IPS DF 4.7 (cell line): Measurements from ENCODE around the gene PM20D1.
"Not testable (repeated sequence)": the region's sequence is repeated elsewhere in the genome, so short reads cannot be mapped to it uniquely, and the experiment has no call there.

Experiments used
- DNase-seq: peaks from one replicate; pipeline ENCODE4 v3.0.0-alpha.2; 2013; ENCODE audit warnings: low spot score; ENCODE audit errors: extremely low read depth

The PM20D1 gene, protein sequence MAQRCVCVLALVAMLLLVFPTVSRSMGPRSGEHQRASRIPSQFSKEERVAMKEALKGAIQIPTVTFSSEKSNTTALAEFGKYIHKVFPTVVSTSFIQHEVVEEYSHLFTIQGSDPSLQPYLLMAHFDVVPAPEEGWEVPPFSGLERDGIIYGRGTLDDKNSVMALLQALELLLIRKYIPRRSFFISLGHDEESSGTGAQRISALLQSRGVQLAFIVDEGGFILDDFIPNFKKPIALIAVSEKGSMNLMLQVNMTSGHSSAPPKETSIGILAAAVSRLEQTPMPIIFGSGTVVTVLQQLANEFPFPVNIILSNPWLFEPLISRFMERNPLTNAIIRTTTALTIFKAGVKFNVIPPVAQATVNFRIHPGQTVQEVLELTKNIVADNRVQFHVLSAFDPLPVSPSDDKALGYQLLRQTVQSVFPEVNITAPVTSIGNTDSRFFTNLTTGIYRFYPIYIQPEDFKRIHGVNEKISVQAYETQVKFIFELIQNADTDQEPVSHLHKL

DNA sequence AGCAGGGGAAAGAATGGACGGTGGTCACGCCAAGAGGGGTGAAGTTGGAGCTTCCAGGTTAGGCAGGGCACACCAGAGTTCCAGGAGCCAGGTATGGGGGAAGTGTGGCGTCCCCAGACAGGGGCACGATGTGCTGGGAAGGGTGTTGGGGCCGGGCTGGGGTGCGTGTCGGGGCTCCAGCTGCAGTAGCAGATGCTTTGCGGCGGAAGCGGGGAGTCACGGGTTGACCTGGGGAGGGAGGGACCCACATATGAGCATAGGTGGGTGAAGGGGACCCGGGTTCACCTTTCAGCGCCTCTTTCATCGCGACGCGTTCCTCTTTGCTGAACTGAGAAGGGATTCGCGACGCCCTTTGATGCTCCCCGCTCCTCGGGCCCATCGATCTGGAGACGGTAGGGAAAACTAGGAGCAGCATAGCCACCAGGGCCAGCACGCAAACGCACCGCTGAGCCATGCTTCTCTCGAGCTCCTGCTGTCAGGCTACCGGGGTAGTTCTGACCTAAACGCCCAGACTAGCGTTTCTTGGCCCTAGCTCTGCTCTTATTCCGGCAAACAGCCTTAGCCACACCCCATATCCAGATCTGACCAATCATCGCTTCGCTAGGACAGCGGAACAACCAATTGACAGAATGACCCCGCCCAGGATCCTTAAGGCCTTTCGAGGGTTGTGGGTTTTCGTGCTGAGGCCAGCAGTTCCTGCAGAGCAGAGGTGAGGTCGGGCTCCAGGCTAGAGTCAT is at the start of gene PM20D1:
TSS of gene PM20D1 (minus strand) at position 514 of the 737 bp plus-strand sequence. CDS start at position 454, 60 bp downstream.
- peak; percentile 46 for DNase-seq

DNA sequence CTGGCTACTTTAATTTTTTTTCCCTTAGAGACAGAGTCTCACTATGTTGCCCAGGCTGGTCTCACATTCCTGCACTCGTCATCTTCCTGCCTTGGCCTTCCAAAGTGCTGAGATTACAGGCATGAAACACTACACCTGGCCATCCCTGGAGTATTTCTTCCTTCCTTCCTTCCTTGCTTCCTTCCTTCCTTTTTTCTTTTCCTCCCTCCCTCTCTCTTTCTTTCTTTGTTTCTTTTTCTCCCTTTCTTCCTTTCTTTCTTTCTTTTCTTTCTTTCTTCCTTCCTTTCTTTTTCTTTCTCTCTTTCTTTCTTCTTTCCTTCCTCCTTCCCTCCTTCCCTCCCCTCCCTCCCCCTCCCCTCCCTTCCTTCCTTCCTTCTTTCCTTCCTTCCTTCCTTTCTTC is 46.4 kb upstream of the PM20D1 start:
- no peak for DNase-seq

DNA sequence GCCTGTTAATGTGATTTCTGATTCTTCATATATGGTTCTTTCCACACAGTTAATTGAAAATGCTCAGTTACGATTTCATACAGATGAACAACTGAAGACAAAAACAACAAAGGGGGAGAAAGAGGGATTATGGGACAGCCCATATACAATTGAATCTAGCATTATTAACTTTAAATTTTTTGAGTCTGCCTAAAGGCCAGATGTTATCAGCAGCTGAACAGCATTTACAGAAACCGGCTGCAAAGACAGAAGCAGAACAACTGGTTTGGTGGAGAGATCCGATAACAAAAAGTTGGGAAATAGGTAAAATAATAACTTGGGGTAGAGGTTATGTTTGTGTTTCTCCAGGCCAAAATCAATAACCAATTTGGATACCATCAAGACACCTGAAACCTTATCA is 44.2 kb upstream of the PM20D1 start:
- not testable (repeated sequence) for DNase-seq

DNA sequence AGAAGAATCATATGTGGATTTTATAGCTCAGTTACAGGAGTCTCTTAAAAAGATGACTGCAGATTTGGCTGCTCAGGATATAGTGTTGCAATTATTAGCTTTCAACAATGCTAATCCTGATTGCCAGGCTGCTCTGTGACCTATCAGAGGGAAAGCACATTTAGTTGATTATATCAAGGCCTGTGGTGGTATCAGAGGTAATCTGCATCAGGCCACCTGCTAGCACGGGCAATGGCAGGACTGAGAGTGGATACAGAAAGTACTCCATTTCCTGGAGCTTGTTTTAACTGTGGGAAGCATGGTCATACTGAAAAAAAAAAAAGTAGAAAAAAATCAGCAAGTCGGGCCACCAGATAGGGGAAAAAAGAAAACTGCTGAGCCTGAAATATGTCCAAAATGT is 42.2 kb upstream of the PM20D1 start:
- not testable (repeated sequence) for DNase-seq

DNA sequence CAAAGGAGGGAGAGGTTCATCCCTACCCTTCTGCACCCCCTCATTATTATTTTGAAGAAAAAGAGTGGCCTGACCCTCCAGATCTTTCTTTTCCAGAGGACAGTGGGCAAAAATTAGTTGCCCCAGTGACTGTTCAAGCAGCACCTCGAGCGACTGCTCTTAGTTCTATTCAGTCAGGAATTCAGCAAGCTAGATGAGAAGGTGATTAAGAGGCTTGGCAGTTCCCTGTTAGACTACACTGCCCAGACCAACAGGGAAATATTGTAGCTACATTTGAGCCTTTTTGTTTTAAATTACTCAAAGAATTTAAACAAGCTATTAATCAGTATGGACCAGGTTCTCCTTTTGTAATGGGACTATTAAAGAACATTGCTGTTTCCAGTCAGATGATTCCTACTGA is 41.5 kb upstream of the PM20D1 start:
- not testable (repeated sequence) for DNase-seq

DNA sequence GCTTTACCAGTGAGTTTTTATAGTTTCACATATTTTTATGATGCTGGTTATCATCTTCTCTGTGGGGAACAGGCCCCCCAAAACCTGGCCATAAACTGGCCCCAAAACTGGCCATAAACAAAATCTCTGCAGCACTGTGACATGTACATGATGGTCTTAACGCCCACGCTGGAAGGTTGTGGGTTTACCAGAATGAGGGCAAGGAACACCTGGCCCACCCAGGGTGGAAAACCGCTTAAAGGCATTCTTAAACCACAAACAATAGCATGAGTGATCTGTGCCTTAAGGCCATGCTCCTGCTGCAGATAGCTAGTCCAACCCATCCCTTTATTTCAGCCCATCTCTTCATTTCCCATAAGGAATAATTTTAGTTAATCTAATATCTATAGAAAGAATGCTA is 40.7 kb upstream of the PM20D1 start:
- DNase-seq, result not testable (repeated sequence)

DNA sequence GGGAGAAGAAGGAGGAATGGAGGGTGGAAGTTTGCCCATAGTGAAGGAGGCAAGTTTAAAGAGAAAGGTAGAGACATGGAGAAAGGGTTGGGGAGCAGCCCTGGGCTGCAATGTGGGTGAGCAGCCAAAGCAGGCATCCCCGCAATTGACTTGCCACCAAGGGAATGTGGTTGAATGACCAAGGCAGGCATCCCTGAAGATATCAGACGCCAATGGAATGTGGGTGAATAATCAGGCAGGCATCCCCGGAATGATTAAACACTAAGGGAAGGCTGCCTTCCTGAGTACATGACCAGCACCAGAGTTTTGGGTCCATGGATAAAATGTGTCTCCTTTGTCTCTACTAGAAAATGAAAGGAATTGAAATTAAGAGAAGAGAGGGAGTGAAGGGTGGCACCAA is 39.8 kb upstream of the PM20D1 start:
- DNase-seq, result not testable (repeated sequence)

DNA sequence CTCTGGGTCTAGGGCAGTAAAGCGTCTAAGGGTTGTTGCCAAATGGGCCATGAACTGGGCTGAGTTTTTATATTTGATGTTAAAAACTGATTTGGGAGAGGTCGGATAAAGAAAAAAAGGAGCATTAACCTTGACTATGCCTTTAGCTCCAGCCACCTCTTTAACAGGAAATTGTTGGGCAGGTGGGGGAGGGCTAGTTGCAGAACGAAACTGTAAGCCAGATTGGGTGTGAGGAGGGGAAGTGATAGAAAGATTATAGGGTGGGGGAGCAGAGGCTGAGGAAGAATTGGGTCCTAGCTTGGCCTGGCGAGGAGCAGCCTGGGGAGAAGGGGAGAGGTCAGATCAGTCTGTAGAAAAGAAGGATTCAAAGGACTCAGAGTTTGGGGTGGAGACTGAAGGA is 39.1 kb upstream of the PM20D1 start:
- DNase-seq, result not testable (repeated sequence)

DNA sequence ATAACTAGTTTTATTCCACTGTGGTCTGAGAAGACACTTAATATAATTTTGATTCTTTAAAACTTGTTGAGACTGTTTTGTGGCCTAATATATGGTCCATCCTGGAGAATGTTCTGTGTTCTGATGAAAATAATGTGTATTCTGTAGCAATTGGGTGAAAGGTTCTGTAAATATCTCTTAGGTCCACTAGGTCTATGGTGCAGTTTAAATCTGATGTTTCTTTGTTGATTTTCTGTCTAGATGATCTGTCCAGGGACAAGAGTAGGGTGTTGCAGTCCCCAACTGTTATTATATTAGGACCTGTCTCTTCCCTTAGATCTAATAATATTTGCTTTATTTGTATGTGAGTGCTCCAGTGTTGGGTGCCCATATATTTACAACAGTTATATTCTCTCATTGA is 33.9 kb upstream of the PM20D1 start:
- no peak for DNase-seq

DNA sequence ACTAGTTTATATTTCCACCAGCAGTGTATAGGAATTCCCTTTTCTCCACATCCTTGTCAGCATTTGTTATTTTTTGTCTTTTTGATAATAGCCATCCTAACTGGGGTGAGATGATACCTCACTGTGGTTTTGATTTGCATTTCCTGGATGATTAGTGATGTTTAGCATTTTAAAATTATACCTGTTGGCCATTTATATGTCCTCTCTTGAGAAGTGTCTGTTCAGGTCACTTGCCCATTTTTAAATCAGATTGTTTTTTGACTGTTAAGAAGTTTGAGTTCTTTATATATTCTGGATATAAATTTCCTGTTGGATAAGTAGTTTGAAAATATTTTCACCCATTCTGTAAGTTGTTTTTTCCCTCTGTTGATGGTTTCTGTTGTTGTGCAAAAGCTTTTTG is 31.0 kb upstream of the PM20D1 start:
- DNase-seq, result no peak

DNA sequence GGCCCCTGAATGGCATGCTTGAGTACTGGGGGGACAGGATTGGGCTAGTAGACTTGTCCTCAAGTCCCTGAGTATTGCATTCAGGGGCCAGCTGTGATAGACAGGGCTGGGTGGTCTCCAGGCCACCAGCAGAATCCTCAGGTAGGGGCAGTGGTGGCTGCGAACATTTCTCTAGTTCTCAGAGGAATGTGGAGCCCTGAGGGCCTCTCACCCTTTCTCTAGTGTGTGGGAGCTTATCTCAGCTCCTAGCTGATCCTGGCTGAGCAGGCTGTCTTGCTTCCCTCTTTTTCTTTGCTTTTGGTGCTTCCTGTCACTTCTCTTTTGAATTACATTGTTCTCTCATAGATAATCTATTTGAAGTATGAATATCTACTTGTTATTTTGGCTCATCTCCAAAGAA is 30.0 kb upstream of the PM20D1 start:
- DNase-seq, result no peak

DNA sequence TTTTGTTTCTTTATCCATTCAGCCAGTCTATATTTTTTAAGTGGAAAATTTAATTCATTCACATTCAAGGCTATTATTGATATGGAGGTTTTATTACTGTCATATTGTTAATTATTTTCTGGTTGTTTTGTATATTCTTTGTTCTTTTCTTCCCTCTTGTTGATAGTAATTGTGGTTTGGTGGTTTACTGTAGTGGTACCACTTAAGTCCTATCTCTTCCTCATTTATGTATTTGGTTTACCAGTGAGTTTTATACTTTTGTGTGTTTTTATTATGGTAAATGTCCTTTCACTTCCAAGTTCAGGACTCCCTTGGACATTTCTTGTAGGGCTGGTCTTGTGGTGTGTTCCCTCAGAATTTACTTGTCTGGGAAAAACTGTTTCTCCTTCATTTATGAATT is 28.1 kb upstream of the PM20D1 start:
- no peak for DNase-seq

DNA sequence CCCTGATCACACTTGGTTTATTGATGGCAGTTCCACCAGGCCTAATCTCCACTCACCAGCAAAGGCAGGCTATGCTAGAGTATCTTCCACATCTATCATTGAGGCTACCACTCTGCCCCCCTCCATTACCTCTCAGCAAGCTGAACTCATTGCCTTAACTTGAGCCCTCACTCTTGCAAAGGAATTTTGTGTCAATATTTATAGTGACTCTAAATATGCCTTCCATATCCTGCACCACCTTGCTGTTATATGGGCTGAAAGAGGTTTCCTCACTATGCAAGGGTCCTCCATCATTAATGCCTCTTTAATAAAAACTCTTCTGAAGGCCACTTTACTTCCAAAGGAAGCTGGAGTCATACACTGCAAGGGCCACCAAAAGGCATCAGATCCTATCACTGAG is 23.2 kb upstream of the PM20D1 start:
- DNase-seq, result not testable (repeated sequence)

DNA sequence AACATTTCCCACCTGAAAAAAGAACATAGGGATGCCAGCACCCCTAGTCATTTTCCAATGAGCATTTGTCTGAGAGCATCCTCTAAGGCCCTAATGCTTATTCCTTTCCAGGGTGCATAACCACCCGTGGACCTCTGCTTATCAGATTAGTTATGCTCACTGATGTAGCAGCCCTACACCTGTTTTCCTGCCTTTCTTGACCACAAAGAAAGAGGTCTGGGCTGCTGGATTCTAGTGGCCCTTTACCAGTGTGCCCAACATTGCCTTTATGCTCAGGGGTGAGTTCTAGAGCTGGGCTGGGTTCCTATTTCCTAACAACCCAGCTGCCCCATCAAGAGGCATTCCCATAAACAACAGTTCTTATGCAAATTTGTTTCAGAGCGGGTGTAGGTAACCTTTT is 20.3 kb upstream of the PM20D1 start:
- no peak for DNase-seq

DNA sequence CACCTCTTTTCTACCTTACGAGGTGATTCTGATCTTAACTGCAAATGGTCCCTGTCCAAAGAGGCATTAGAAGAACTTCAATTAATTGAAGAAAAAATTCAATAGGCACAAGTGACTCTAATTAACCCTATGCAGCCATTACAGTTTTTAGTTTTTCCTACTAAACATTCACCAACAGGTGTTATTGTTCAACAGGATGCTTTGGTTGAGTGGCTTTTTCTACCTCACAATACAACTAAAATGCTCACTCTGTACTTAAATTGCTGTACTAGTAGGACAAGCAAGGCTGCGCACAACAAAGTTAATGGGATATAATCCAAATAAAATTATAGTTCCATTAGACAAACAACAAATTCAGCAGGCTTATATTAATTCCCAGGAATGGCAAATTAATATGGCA is 11.6 kb upstream of the PM20D1 start:
- no peak for DNase-seq

DNA sequence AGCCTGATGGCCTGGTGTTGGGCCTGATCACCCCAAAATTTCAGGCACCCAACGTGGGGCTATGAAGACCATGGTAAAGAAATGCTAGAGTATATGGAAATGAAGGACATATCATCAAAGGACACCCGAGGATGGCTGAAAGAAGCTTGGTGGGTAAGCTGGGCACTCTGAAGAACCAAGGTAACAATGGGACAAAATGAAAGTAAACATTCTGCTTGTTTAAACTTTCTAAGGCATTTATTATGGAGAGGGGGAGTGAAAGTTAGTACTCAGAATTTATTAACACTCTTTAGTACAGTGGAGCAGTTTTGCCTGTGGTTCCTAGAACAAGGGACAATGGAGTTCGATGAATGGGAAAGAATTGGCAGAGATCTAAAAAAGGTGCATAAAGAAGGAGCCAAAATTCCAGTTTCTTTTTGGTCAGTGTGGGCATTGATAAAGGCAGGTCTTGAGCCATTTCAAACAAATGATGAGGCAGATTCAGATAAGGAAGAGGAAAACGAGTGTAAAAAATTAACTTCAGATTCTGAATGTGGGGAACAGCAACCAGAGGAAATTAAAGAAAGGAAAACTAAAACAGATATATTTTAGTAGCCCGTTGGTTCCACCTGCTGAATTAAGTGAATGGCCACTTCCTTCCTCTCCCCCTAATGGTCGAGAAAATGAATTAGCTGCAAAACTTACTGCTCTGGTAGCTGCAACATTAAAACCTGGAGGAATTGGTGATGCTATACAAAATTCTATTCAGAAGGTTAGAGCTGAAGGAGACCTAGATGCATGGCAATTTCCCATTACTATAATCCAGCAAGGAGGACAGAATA is 8.4 kb upstream of the PM20D1 start:
- DNase-seq, result no peak

DNA sequence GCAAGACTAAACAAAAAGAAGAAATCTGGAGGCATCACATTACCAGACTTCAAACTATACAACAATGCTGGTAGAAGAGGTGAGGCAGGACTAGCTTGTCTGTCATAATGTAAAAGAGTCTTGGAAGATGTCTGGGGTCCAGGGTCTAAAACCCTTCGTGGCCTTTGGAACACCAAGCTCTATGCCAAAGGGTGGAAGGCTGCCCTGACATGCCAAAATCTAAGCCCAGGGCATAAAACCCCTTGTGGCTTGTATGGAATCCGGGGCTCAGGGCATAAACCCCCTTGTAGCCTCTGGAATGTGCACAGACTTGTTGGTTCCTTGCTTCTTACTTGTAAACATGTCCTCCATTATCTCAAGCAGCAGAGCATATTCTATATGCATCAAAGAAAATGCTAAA is 7.6 kb upstream of the PM20D1 start:
- DNase-seq, result not testable (repeated sequence)

DNA sequence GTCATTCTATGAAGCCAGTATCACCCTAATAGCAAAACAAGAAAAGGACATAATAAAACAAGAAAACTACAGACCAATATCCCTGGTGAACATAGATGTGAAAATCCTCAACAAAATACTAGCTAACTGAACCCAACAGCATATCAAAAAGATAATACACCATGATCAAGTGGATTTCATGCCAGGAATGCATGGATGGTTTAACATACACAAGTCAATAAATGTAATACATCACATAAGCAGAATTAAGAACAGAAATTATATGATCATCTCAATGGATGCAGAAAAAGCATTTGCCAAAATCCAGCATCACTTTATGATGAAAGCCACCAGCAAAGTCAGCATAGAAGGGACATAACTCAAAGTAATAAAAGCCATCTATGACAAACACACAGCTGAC is 6.5 kb upstream of the PM20D1 start:
- no peak for DNase-seq

DNA sequence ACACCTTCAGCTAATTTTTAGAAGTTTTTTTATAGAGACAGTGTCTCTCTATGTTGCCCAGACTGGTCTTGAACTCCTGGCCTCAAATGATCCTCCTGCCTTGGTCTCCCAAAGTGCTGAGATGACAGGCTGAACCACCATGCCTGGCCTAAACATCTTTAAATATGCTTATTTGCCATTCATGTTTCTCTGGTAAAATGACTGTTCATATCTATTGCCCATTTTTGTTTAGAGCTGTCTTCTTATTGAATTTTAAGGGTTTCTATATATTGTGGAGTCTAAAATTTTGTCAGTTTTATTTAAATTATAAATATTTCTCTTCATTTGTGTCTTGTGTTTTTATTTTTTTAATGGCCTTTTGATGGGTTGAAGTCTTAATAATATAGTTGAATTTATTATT is 3.0 kb upstream of the PM20D1 start:
- no peak for DNase-seq

DNA sequence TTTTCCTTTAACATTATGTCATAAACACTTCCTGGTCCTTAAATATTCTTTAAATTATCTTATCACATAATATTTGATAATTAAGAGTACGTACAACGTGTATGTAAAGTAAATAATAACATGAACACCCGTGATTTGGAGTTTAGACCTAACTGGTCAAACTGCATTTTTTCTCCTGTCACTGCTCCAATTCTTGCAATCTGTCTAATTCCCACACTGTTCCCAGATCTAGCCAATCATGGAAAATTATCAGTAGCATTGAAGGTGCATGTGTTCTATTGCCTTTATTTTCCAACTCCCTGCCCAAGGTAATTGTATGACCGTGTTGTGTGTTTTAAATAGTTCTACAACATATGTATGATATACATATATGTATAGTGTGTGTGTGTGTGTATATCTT is 2.1 kb upstream of the PM20D1 start:
- no peak for DNase-seq

DNA sequence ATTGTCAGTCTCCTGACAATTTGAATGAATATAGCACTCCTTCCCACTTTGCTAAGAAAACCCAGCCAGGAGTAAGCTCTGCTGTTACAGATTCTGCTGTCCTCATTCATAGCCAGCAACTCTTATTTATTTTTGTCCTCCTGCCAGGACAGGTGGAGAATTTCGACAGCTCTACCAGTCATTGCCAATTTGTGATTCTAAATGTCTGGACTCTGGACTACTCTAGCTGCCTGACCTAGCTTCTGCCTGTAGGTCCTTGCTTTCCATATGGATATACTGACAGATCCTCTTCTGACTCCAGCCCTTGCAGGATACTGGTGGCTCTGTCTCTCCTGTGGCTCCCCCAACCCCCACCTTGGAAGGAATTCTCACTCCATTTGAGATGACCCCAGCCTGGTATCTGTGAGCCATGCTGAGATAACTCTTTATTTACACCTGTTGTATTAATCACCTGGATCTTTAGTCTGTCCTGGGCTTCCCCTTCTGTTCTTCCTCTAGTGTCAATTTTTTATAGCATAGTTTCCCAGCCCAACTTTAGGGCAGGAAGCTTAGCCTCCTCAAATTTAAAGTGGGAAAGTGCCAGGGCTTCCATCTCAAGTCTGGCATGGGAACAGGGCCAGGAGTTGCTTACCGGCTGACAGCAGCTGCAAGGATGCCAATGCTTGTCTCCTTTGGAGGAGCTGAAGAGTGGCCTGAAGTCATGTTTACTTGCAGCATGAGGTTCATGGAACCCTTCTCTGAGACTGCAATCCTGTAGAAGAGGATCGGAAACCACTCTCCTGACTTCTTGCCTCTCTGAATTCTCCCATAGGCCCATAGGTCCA is 6.7 kb downstream of the PM20D1 start:
- no peak for DNase-seq
